Frontal cortex (tissue), 4 donors: Measurements from ENCODE around the gene TRABD2B. TPM values are rescaled to one million over a fixed set of nuclear protein-coding genes. Genes with fewer than 3 reads are reported as not detected.

Source experiments
- DNase-seq, 2 donors: peaks; one replicate each; pipeline ENCODE4 v3.0.0; 2012; ENCODE audit warnings: low spot score in 2 of 2
- FAIRE-seq: peaks from 2 replicates; lab custom pipeline; 2012; peaks lifted over from hg19 to GRCh38; lab: Jason Lieb, UNC
- total RNA-seq: library from RNA; depleted of rRNA; stranded (reverse); fragments of >200 nt; gene quantifications from one replicate; pipeline ENCODE4 v1.2.3, GENCODE V29; 2014
- donor health status: control.
- donor health status: control.
- donor health status: control.

The TRABD2B gene
- total RNA-seq, 1 donor from 2014 or later = under 0.01 TPM

- no peak for FAIRE-seq
These were observed 239.8 kb downstream of the TRABD2B start for GRCh38 chr1:47757226-47757975.

GRCh38 chr1:47756411-47756810 lies 240.8 kb downstream of the TRABD2B start:
- FAIRE-seq (no peak), DNase-seq (no peak)

More at GRCh38 chr1:47757226-47757975, 239.8 kb downstream of the TRABD2B start:
- no peak for DNase-seq

GRCh38 chr1:47756006-47756405 lies 241.2 kb downstream of the TRABD2B start:
- no peak for FAIRE-seq
- DNase-seq = no peak

- no peak for FAIRE-seq
- DNase-seq = no peak
These were observed 241.8 kb downstream of the TRABD2B start for GRCh38 chr1:47755101-47755990.

- FAIRE-seq (no peak), DNase-seq (no peak)
These were observed 243.0 kb downstream of the TRABD2B start for GRCh38 chr1:47754221-47754620.

- no peak for DNase-seq
- no peak for FAIRE-seq
These were observed 243.4 kb downstream of the TRABD2B start for GRCh38 chr1:47753808-47754207.

- FAIRE-seq = no peak
- no peak for DNase-seq
These were observed 244.6 kb downstream of the TRABD2B start for GRCh38 chr1:47752559-47752958.

GRCh38 chr1:47751996-47752451 lies 245.2 kb downstream of the TRABD2B start:
- FAIRE-seq (no peak), DNase-seq (no peak)

- DNase-seq (no peak), FAIRE-seq (no peak)
These were observed 246.0 kb downstream of the TRABD2B start for GRCh38 chr1:47751193-47751592.

GRCh38 chr1:47745715-47746609 lies 251.2 kb downstream of the TRABD2B start:
- FAIRE-seq = no peak
- no peak for DNase-seq

- DNase-seq (no peak), FAIRE-seq (no peak)
These were observed 254.1 kb downstream of the TRABD2B start for GRCh38 chr1:47742890-47743760.

- FAIRE-seq (no peak), DNase-seq (peak in 1 of 2 donors; percentile 35)
These were observed 258.5 kb downstream of the TRABD2B start for GRCh38 chr1:47738560-47739182.

GRCh38 chr1:47732489-47732888 lies 264.7 kb downstream of the TRABD2B start:
- no peak for FAIRE-seq
- DNase-seq = no peak

GRCh38 chr1:47731730-47732129 lies 265.5 kb downstream of the TRABD2B start:
- no peak for FAIRE-seq
- DNase-seq = no peak

GRCh38 chr1:47729685-47730084 lies 267.5 kb downstream of the TRABD2B start:
- DNase-seq = no peak
- no peak for FAIRE-seq

GRCh38 chr1:47727697-47728085 lies 269.5 kb downstream of the TRABD2B start:
- no peak for DNase-seq
- no peak for FAIRE-seq

GRCh38 chr1:47727051-47727696 lies 270.0 kb downstream of the TRABD2B start:
- DNase-seq = no peak
- no peak for FAIRE-seq
